Rectal smooth muscle tissue (tissue), 1 donor: Measurements from ENCODE around the gene NPLOC4.

Experiments used
- H3K27ac ChIP-seq: one replicate; pipeline ENCODE4 v1.7.0; 2013; ENCODE audit warnings: low read depth, low read length, inconsistent platforms
- H3K27me3 ChIP-seq: one replicate; pipeline ENCODE4 v1.7.0; 2013; ENCODE audit warnings: low read length; ENCODE audit not compliant: control insufficient read depth, insufficient read depth
- H3K36me3 ChIP-seq: one replicate; pipeline ENCODE4 v1.7.0; 2013; ENCODE audit warnings: low read length; ENCODE audit not compliant: control insufficient read depth, insufficient read depth
- H3K4me1 ChIP-seq: one replicate; pipeline ENCODE4 v1.7.0; 2013; ENCODE audit warnings: low read length; ENCODE audit not compliant: control insufficient read depth, insufficient read depth
- H3K4me3 ChIP-seq: one replicate; pipeline ENCODE4 v1.7.0; 2013; ENCODE audit warnings: low read length
- H3K9ac ChIP-seq: one replicate; pipeline ENCODE4 v1.7.0; 2013; ENCODE audit warnings: low read length

Gene NPLOC4

DNA sequence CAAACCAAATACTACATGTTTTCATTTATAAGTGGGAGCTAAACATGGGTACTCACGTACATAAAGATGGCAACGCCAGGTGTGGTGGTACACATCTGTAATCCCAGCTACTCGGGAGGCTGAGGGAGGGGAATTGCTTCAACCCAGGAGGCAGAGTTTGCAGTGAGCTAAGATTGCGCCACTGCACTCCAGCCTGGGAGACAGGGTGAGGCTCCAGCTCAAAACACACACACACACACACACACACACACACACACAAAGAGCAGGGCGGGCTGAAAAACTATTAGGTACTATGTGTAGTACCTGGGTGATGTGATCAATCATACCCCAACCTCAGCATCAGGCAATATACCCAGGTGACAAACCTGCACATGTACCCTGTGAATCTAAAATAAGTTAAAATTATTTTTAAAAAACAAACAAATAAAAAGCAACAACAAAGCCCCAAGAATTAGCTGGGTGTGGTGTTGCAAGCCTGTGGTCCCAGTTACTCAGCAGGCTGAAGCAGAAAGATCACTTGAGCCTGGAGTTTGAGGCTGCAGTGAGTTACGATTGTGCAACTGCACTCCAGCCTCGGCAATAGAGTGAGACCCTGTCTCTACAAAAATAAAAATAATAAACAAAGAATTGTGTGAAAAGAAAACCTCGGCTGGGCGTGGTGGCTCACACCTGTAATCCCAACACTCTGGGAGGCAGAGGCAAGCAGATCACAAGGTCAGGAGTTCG, 72.9 kb downstream of the NPLOC4 start:
- Histone ChIP-seq H3K4me3 (no peak overlapping the region), H3K36me3 (peaks cover 15% of the 10 kb centered on the region), H3K27me3 (no peaks in the 10 kb centered on the region), H3K27ac (no peak overlapping the region), H3K4me1 (peaks cover 25% of the 10 kb centered on the region), H3K9ac (no peak overlapping the region)

- peaks cover 9% of the 10 kb centered on the region for H3K4me1 ChIP-seq
- no peak overlapping the region for H3K27ac ChIP-seq
Measured at GRCh38 chr17:81561494-81561885, 75.4 kb downstream of the NPLOC4 start.

GRCh38 chr17:81558941-81559806, 77.7 kb downstream of the NPLOC4 start:
- Histone ChIP-seq H3K27me3 (no peaks in the 10 kb centered on the region), H3K4me3 (no peak overlapping the region), H3K36me3 (peaks cover 17% of the 10 kb centered on the region), H3K4me1 (no peaks in the 10 kb centered on the region), H3K9ac (no peak overlapping the region), H3K27ac (no peak overlapping the region)

More at GRCh38 chr17:81561494-81561885, 75.4 kb downstream of the NPLOC4 start:
- H3K27me3 ChIP-seq = no peaks in the 10 kb centered on the region
- H3K9ac ChIP-seq = no peak overlapping the region
- no peak overlapping the region for H3K4me3 ChIP-seq
- peaks cover 25% of the 10 kb centered on the region for H3K36me3 ChIP-seq

DNA sequence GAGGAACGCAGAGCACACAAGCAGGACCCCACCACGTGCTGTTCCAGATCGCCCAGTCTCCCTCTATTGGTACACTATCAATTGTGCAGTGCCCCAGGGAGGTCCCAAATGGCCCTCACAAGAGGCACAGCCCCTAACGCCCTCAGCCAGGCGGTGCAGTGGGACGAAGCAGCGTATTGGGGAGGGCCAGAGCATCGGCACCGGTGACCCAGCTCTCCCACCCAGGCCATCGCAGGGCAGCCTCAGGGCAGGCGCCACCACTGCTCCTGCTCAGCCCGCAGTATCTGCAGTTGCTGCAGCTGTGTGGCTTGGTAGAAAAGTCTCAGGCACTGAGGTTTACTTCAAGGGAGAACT, 78.8 kb downstream of the NPLOC4 start:
- no peaks in the 10 kb centered on the region for H3K27me3 ChIP-seq
- H3K4me3 ChIP-seq = no peak overlapping the region
- peaks cover 13% of the 10 kb centered on the region for H3K36me3 ChIP-seq
- H3K4me1 ChIP-seq = peaks cover 7% of the 10 kb centered on the region
- H3K27ac ChIP-seq = no peak overlapping the region
- H3K9ac ChIP-seq = no peak overlapping the region

DNA sequence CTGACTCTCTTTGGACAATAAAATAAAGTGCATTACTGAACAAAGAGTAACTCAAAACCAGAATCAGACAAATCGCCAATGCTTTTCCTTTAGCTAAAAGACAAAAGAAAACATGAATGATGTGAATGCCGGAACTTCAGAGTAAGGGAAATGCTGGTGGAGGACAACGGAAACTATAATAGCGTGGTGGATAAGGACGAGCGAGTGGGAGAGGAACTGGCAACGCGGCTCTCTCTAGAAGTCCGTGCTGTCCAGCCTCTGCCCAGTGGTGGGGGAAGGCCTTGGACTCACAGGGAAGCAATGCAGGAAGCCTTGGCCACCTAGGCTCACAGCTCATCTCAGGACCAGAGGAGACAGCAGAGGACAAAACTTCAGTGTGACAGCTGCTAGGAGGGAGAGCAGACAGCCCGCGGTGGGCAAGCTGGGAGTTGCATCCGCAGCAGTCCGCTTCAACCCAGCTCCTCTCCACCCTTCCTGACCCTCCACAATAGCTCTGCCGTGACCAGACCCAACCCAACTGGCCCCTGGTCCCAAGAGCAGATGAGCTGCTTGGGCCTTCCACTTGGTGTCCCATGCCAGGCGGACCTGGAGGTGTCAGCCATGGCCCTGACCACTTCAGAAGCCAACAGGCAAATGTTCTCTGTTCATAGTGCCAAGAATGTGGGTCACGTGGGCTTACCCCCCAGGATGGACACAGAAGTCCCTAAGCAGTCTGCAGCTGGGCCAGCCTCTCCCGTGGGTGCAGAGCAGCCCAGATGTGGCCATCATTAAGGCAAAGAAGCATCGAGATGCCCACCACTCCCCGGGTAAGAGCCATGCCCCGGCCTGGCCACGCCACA, 79.4 kb downstream of the NPLOC4 start:
- Histone ChIP-seq H3K36me3 (peaks cover 13% of the 10 kb centered on the region), H3K4me3 (no peak overlapping the region), H3K27ac (no peak overlapping the region), H3K4me1 (peaks cover 7% of the 10 kb centered on the region), H3K27me3 (no peaks in the 10 kb centered on the region), H3K9ac (no peak overlapping the region)

- Histone ChIP-seq H3K4me3 (no peak overlapping the region), H3K27ac (no peak overlapping the region), H3K4me1 (peaks cover 7% of the 10 kb centered on the region)
Measured at GRCh38 chr17:81556863-81557262, 80.0 kb downstream of the NPLOC4 start.

GRCh38 chr17:81556175-81556691, 80.7 kb downstream of the NPLOC4 start:
- H3K4me3 ChIP-seq = no peak overlapping the region
- H3K27ac ChIP-seq = no peak overlapping the region
- peaks cover 13% of the 10 kb centered on the region for H3K36me3 ChIP-seq
- no peaks in the 10 kb centered on the region for H3K27me3 ChIP-seq
- no peak overlapping the region for H3K9ac ChIP-seq
- H3K4me1 ChIP-seq = peaks cover 8% of the 10 kb centered on the region

More at GRCh38 chr17:81556863-81557262, 80.0 kb downstream of the NPLOC4 start:
- no peaks in the 10 kb centered on the region for H3K27me3 ChIP-seq
- no peak overlapping the region for H3K9ac ChIP-seq
- peaks cover 13% of the 10 kb centered on the region for H3K36me3 ChIP-seq

DNA sequence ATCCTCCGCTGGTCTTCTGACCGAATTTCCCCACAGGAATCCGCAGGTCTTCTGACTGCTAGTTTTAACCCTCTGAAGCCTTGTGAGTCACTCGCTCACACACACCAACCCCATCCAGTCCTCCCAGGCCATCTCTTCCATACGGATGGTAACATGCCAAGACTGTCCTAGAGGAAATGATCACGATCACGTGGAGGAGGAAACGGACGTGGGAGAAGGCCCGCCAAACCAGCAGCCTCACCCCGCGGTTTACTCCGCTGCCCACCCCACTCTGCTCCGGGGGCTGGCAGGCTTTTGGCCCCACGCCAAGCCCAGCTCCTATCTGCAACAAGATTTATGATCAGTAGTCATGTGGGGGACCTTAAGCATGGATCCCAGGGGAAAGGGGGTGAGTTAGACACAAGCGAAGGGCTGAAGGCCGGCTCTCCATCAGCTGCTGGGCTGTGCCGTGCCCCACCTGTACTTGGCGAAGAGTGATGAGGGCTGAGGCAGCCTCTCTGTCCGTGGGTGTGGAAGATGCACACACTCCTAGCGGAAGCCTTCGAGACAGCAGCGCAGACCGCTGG, 83.2 kb downstream of the NPLOC4 start:
- peaks cover 10% of the 10 kb centered on the region for H3K36me3 ChIP-seq

DNA sequence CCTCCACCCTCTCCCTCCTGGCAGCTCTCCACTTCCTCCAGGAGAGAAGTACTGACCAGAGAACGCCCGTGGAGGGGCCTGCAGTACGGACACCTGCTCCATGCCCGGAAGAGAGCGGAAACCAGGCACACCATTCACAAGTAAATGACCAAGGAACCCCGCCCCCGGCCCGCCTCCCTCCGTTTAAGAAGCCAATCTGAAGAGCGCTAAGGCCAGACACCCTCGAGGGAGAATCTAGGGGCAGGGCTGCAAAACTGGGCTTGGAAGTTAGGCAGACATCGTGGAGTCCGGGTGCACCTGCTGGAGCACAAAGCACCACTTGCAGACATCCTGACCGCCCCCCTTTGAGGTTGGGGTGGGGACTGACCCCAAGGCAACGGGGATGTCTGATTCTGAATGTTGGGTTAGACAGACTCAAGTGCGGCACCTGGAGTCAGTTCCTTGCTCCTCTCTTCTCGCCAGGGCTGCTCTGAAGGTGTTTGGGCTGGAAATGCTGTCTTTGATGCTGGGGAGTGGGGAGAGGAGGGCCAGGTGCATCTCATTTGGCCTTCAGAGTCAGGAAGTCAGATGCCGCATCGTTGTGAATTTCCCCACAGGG, 83.8 kb downstream of the NPLOC4 start:
- Histone ChIP-seq H3K4me3 (peak overlapping the region; percentile 89), H3K4me1 (peaks cover 12% of the 10 kb centered on the region), H3K27ac (peak overlapping the region; percentile 67), H3K27me3 (no peaks in the 10 kb centered on the region), H3K9ac (peak overlapping the region; percentile 68), H3K36me3 (peaks cover 4% of the 10 kb centered on the region)

More for the DNA sequence above, 83.2 kb downstream of the NPLOC4 start:
- H3K4me3 ChIP-seq = peak overlapping the region; percentile 89
- no peak overlapping the region for H3K9ac ChIP-seq
- no peaks in the 10 kb centered on the region for H3K27me3 ChIP-seq
- peaks cover 12% of the 10 kb centered on the region for H3K4me1 ChIP-seq
- no peak overlapping the region for H3K27ac ChIP-seq

DNA sequence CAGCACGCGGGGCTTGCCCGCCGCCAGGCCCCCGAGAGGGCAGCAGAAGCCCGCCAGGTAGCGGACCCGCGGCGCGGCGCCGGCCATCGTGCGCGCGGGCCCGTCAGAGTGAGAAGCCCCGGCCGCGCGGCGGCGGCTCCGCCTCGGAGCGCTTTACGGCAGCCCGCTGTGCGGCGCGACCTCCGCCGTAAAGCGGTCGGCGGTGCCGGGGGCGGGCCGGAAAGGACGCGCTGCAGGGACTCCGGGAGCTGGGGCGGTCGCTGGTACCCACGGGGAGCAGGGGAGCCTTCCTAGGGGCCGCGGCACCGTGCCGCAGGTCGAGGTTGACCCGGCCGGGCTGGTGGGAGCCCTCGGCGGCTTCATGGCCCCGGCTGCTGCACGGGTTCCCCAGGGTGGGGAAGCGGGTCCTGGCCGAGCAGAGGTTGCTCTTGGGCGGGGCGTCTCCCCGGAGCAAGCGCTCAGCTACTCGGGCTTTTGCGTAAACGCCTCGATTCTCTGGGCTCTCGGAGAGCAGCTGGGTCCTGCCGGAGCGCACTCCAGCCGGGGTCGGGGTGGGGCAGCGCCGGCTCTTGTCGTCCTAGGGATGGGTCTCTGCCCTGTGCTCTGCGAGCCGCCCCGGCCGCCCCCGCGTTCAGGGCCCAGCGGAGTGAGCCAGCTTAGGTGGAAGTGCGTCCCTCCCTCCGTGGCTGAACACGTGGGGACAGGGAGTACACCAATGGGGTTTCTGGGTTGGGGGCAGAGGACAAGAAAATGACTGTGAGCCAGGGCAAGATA, 84.5 kb downstream of the NPLOC4 start, which contains the start of gene FAAP100:
FAAP100 (minus strand) TSS at position 110 of the 774 bp plus-strand sequence; CDS start at position 87, 23 bp downstream.
- H3K27me3 ChIP-seq = no peaks in the 10 kb centered on the region
- H3K4me1 ChIP-seq = peaks cover 12% of the 10 kb centered on the region
- peak within 1 kb of the TSS; percentile 89 for H3K4me3 ChIP-seq
- H3K27ac ChIP-seq = peak within 1 kb of the TSS; percentile 67
- H3K36me3 ChIP-seq = peaks cover 4% of the 10 kb centered on the region
- peak within 1 kb of the TSS; percentile 68 for H3K9ac ChIP-seq
